ENCODE results near the gene UROD.

DNA sequence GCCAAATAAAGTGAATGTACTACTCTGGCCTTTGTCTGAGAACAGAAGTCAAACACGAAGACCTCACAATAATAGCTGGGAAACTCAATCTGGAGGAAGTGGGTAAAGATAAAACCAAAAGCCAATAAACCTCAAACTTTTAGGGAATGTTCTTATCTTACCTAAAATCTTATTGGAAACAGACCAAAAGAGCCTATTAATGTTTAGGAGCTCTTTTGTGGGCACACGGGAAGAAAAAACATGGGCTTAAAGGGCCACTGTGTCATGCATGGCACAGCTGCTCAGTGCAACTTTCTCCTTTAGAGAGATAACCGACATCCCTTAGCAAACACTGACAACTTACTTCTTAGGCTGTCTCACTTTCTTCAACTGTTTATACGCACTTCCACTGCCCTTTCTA, 41.7 kb upstream of the UROD start:
- TF ChIP-seq ZNF274 (IDR thresholded peaks at IDR 0.05; ENCODE audit: low read depth, low read length): no peak
- no peak for TF ChIP-seq YY1 (IDR thresholded peaks at IDR 0.05; ENCODE audit: insufficient read depth, insufficient read length)
